Fibroblast of skin of right quadriceps (primary cell): ENCODE data around the gene ZNRF3.

Source experiments
- DNase-seq: peaks from one replicate; pipeline ENCODE4 v3.0.0-alpha.2; 2013

The ZNRF3 gene

DNA sequence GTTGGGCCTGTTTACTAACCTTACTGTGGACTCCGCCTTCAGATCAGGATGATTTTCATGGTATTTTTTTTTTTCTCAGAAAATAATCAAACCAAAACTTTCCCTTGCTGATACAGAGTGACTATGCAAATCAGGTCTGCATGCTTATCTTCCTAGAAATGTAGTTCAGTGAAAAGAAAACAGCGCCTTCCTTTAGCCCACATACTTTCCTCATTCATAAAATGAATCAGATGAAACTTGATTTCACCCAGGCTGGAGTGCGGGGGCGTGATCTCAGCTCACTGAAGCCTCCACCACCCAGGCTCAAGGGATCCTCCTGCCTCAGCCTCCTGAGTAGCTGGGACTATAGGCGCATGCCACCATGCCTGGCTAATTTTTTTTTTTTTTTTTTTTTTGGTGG, 26.0 kb downstream of the ZNRF3 start:
- DNase-seq = no peak

GRCh38 chr22:28910569-28911303, 27.4 kb downstream of the ZNRF3 start:
- DNase-seq = no peak

- no peak for DNase-seq
These were observed 27.9 kb downstream of the ZNRF3 start for GRCh38 chr22:28911304-28911690.

- peak; percentile 36 for DNase-seq
These were observed 28.7 kb downstream of the ZNRF3 start for GRCh38 chr22:28911777-28912669.

DNA sequence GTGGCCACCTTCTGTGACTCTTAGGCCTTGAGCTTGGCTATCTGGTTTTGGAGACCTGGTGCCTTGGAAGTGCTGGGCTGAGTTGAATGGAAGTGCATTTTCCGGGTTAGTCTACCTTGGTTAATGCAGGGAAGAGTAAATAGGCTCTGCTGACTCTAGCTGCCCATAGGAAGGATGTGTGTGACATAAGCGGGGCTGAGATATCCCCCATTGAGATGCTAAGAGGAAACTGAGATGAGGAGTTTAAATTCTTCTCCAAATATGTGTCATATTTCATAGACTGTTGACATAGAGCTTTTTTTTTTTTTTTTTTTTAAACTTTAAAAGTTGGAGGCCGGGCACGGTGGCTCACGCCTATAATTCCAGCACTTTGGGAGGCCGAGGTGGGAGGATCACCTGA, 30.8 kb downstream of the ZNRF3 start:
- no peak for DNase-seq

GRCh38 chr22:28915969-28916368, 32.6 kb downstream of the ZNRF3 start:
- no peak for DNase-seq

GRCh38 chr22:28917747-28918549, 34.6 kb downstream of the ZNRF3 start:
- DNase-seq = peak; percentile 44

- DNase-seq = no peak
These were observed 35.3 kb downstream of the ZNRF3 start for GRCh38 chr22:28918550-28919271.

GRCh38 chr22:28920757-28921584, 37.6 kb downstream of the ZNRF3 start:
- no peak for DNase-seq

GRCh38 chr22:28921585-28921879, 38.2 kb downstream of the ZNRF3 start:
- DNase-seq = no peak

DNA sequence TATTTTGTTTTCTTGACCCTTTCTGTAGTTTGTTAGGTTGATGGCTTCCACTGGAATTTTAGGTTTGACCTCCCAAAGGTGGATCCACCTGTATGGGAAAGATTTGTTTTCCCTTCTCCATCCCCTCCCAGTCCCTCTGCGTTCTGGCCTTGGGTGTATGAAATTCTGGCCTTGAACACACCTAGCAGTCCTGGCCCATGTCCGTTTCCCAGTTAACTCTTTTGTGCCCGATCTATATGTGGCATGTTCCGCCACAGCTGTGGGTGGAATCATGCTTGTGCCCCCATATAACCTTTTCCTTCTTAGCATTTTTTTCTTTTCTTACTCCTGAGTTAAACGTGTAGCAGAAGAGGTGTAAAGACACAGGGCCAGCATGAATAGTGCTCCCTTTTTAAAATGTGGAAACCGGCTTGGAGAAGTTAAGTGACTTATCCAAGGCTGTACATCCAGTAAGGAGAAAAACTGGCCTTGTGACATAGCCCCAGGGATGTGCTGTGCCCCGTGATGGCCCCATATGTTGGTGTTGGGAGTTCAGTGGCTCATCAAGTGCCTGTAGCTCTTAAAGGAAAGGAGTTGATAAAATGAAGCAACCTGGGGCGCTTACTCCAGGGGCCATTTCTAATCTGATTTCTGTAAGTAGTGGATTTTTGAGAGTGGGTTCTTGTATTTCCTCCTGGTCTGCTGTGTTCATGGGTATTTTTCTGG, 39.3 kb downstream of the ZNRF3 start:
- DNase-seq = no peak

DNA sequence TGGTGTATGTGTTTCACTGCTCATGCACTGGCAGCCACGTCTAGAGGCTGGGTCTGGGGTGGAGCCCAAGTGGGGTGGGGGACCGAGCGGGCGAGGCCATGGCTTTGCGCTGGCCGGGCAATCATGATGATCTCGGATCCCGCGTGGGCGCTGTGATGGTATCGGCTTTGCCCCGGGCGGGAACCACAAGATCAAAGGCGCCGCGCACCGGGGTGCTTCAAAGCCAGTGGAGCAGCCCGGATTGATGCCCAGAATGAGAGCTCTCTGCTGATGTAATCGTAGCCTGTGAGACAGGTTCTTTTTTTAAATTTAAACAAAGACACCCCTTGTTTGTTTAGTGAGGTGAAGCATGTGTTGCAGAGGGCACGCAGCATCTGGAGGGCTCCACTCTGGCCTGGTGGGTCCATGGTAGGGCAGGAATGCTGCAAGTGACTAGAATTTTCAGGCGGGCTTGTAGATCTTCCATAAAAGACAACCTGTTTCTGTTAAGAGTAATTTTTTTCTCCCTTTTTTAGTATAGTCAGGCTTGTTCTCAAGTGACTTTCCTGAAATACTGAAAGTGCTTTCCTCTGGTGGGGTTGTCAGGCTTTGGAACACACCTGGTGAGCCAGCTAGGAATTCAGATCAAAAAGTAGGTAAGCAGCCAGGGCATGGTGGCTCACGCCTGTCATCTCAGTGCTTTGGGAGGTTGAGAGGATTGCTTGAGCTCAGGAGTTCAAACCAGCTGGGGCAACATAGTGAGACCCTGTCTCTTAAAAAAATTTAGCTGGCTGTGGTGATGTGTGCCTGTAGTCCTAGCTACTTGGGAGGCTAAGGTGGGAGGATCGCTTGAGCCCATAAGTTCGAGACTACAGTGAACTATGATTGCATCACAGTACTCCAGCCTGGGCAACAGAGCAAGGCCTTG, 40.7 kb downstream of the ZNRF3 start:
- no peak for DNase-seq

- no peak for DNase-seq
These were observed 42.5 kb downstream of the ZNRF3 start for GRCh38 chr22:28925916-28926315.

DNA sequence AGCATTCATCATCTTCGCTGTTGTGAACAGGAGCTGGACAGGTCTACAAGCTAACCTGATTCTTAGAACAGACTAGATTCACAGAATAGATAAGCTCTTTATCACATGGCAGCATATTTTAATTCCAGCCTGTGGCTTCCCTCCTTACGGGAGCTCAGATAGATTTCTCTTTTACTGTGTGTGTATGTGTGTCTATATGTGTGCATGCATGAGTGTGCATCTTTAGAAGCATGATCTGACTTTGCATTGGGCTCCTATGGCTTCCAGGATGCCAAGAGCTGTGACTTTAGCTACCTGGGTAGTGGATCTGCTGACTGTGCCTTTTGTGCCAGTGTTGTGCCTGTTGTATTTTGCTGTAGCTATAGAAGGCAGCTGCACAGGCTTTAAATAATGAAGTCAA, 44.3 kb downstream of the ZNRF3 start:
- no peak for DNase-seq

GRCh38 chr22:28929197-28929596, 45.8 kb downstream of the ZNRF3 start:
- no peak for DNase-seq

- DNase-seq = no peak
These were observed 47.1 kb downstream of the ZNRF3 start for GRCh38 chr22:28930357-28931007.

DNA sequence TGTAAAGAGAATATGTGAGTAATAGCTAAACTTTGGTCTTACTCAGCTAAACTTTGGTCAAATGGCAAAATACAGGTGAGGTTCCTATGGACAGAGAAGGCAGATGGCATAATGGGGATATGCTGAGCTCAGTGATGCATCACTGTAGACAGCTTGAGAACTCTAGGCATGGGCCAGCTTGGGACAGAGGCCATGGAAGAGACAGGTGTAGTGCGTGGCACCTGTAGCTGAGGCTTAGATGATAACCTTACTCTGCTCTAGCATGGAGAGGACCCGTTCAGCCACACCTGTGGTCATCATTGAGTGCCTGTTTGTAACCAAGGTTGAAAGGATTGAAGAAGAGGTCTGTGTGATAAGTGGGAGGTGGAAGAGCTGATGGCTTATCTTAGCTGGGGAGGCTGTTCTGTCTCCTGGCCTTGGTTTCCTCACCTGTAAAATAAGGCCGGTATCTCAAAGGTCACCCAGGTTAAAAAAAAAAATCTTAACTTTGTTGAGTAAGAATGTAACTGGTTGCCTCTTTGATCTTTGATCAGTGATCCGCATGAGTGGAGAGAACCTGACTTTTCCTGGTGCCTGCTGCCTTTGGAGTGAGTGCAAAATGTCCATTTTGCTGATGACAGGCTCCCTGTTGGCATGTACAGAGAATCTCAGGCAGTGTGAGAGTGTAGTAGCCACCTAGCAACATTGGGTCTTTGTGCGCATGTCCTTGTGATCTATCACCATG, 48.6 kb downstream of the ZNRF3 start:
- DNase-seq = no peak

DNA sequence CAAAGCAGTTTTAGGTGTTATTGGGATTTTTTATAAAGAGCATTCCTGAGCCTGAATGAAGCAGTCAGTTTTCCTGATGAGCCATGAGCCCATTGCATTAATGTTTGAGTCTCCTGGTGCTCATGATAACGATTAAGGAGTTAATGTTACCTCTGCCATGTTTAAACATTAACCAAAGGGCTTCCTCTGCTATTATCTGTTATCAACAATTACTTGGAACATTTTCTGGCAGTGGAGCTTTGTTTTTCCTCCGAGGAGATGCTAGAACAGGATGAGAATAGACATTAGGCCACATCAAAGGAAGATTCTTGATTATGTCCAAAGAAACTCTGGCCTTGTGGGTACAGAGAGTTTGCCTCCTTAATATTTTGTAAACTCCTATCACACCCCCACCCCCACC, 49.9 kb downstream of the ZNRF3 start:
- DNase-seq = no peak

- no peak for DNase-seq
These were observed 50.7 kb downstream of the ZNRF3 start for GRCh38 chr22:28934026-28934425.
